SK-N-SH (cell line): ENCODE data around the gene SMARCA2. TPM values are rescaled to one million over a fixed set of nuclear protein-coding genes. Genes with fewer than 3 reads are reported as not detected.

Experiments
- CTCF ChIA-PET: fragments of 300-600, 350-600 bp; formaldehyde crosslinking; extraction: SDS; loops from one replicate; lab custom pipeline; 2021; lab: Yijun Ruan, JAX
- POLR2A ChIA-PET: fragments of 350-600 bp; sonication (Branson Sonifier 250); formaldehyde crosslinking; extraction: SDS; loops from one replicate; lab custom pipeline; 2020; ENCODE audit warnings: antibody characterized with exemption, inconsistent platforms; lab: Yijun Ruan, JAX
- DNase-seq: peaks from one replicate; pipeline ENCODE4 v3.0.0; 2012
- H2AFZ ChIP-seq: fragments of 200-600 bp; sonication (generic); 2 replicates; pipeline ENCODE4 v1.8.1; 2016; ENCODE audit warnings: antibody characterized with exemption, mild to moderate bottlenecking, low read depth
- H3F3A ChIP-seq: fragments of 200-600 bp; sonication (generic); replicated peaks from 2 replicates; pipeline ENCODE3; 2016; ENCODE audit warnings: antibody characterized with exemption, mild to moderate bottlenecking; ENCODE audit not compliant: insufficient read depth
- H3K27ac ChIP-seq, 2 experiments: fragments of 200-500 bp in 1 of 2; fragments of 200-600 bp in 1 of 2; sonication (Bioruptor generic) in 1 of 2; sonication (generic), shearing (Covaris generic) in 1 of 2; 2 replicates each; pipeline versions ENCODE4 v1.5.1 to v1.6.1; 2014 to 2016; ENCODE audit warnings: low read depth in 2 of 2, inconsistent platforms in 1 of 2, low read length in 1 of 2, mild to moderate bottlenecking in 1 of 2, mixed read lengths in 1 of 2
- H3K27me3 ChIP-seq: fragments of 200-600 bp; sonication (generic), shearing (Covaris generic); 2 replicates; pipeline ENCODE4 v1.6.1; 2016; ENCODE audit warnings: mixed run types; ENCODE audit not compliant: insufficient read depth
- H3K36me3 ChIP-seq, 2 experiments: fragments of 200-500 bp in 1 of 2; fragments of 200-600 bp in 1 of 2; sonication (Bioruptor generic) in 1 of 2; sonication (generic) in 1 of 2; replicated peaks in 1 of 2; 2 replicates each; pipeline versions ENCODE3 to v1.5.1; 2014 to 2016; ENCODE audit warnings: low read length in 1 of 2, mild to moderate bottlenecking in 1 of 2; ENCODE audit not compliant: insufficient read depth in 2 of 2, control insufficient read depth in 1 of 2
- H3K4me1 ChIP-seq, 2 experiments: fragments of 200-500 bp in 1 of 2; fragments of 200-600 bp in 1 of 2; sonication (Bioruptor generic) in 1 of 2; sonication (generic), shearing (Covaris generic) in 1 of 2; 2 replicates each; pipeline versions ENCODE4 v1.5.1 to v1.6.1; 2014 to 2016; ENCODE audit warnings: low read depth in 1 of 2, low read length in 1 of 2, mixed run types in 1 of 2; ENCODE audit not compliant: insufficient read depth in 2 of 2, control insufficient read depth in 1 of 2
- H3K4me2 ChIP-seq: fragments of 200-600 bp; sonication (generic), shearing (Covaris generic); 2 replicates; pipeline ENCODE4 v1.6.1; 2017; ENCODE audit warnings: mixed run types
- H3K4me3 ChIP-seq, 2 experiments: fragments of 200-500 bp in 1 of 2; fragments of 200-600 bp in 1 of 2; sonication (Bioruptor generic) in 1 of 2; sonication (generic), shearing (Covaris generic) in 1 of 2; 2 replicates each; pipeline versions ENCODE4 v1.5.1 to v1.8.1; 2014 to 2016; ENCODE audit warnings: low read depth in 2 of 2, inconsistent platforms in 1 of 2, low read length in 1 of 2, mild to moderate bottlenecking in 1 of 2, mixed read lengths in 1 of 2, moderate library complexity in 1 of 2
- H3K79me2 ChIP-seq: fragments of 200-600 bp; sonication (generic); 2 replicates; pipeline ENCODE4 v1.8.1; 2017; ENCODE audit warnings: mild to moderate bottlenecking; ENCODE audit not compliant: insufficient read depth
- H3K9ac ChIP-seq: fragments of 200-600 bp; sonication (generic); 2 replicates; pipeline ENCODE4 v1.6.1; 2017; ENCODE audit warnings: mixed run types
- H3K9me2 ChIP-seq: fragments of 200-600 bp; sonication (generic); 2 replicates; pipeline ENCODE4 v1.6.1; 2017; ENCODE audit warnings: mixed run types
- H3K9me3 ChIP-seq: fragments of 200-600 bp; sonication (generic); 2 replicates; pipeline ENCODE4 v1.6.1; 2017; ENCODE audit warnings: mixed run types, mild to moderate bottlenecking, moderate library complexity
- H4K20me1 ChIP-seq: fragments of 200-600 bp; sonication (generic); 2 replicates; pipeline ENCODE4 v1.6.1; 2017; ENCODE audit warnings: mild to moderate bottlenecking, mixed run types; ENCODE audit not compliant: insufficient read depth
- CHD2 ChIP-seq: fragments of 150-350 bp; IDR thresholded peaks from 2 replicates; pipeline ENCODE4 v1.6.1; 2018; ENCODE audit warnings: low read length; ENCODE audit not compliant: partially characterized antibody
- CTCF ChIP-seq: fragments of 200-600 bp; sonication (generic); IDR thresholded peaks from 2 replicates; pipeline ENCODE4 v1.6.1; 2017; ENCODE audit warnings: antibody characterized with exemption, mild to moderate bottlenecking, moderate library complexity
- ELF1 ChIP-seq: IDR thresholded peaks from 2 replicates; pipeline ENCODE4 v1.4.0; 2012
- FOSL2 ChIP-seq: IDR thresholded peaks from 2 replicates; pipeline ENCODE4 v1.4.0; 2012; ENCODE audit warnings: low read depth, mild to moderate bottlenecking, moderate library complexity, borderline replicate concordance
- FOXJ3 ChIP-seq: sonication (generic); formaldehyde crosslinking; IDR thresholded peaks from 2 replicates; pipeline ENCODE4 v1.5.1; 2020; ENCODE audit warnings: mild to moderate bottlenecking, missing genetic modification reagents
- FOXM1 ChIP-seq: IDR thresholded peaks from 2 replicates; pipeline ENCODE4 v1.4.0; 2012; ENCODE audit warnings: low read depth, mild to moderate bottlenecking
- GABPA ChIP-seq: IDR thresholded peaks from 2 replicates; pipeline ENCODE4 v1.4.0; 2012; ENCODE audit warnings: low read depth, mild to moderate bottlenecking
- MEF2A ChIP-seq: IDR thresholded peaks from 2 replicates; pipeline ENCODE4 v1.4.0; 2012; ENCODE audit warnings: low read depth, borderline replicate concordance
- MXI1 ChIP-seq: IDR thresholded peaks from 2 replicates; pipeline ENCODE4 v1.6.1; 2012; ENCODE audit warnings: mild to moderate bottlenecking, low read depth, low read length, improper control_type of control experiment
- NFIC ChIP-seq: IDR thresholded peaks from 2 replicates; pipeline ENCODE4 v1.4.0; 2012; ENCODE audit warnings: borderline replicate concordance
- REST ChIP-seq: IDR thresholded peaks from 2 replicates; pipeline ENCODE4 v1.6.1; 2012; ENCODE audit warnings: mild to moderate bottlenecking, low read depth, low read length, moderate library complexity
- RFX5 ChIP-seq: IDR thresholded peaks from 2 replicates; pipeline ENCODE4 v1.6.1; 2012; ENCODE audit warnings: mild to moderate bottlenecking, improper control_type of control experiment, low read length
- RXRA ChIP-seq: IDR thresholded peaks from 2 replicates; pipeline ENCODE4 v1.4.0; 2012; ENCODE audit warnings: low read depth, mild to moderate bottlenecking, borderline replicate concordance
- SIN3A ChIP-seq: IDR thresholded peaks from 2 replicates; pipeline ENCODE4 v1.6.1; 2012; ENCODE audit warnings: low read depth, mild to moderate bottlenecking, low read length, moderate library complexity, borderline replicate concordance
- TAF1 ChIP-seq: IDR thresholded peaks from 2 replicates; pipeline ENCODE4 v1.6.1; 2012; ENCODE audit warnings: low read depth, mild to moderate bottlenecking, low read length, moderate library complexity, borderline replicate concordance
- TEAD4 ChIP-seq: IDR thresholded peaks from 2 replicates; pipeline ENCODE4 v1.4.0; 2012; ENCODE audit warnings: mild to moderate bottlenecking, borderline replicate concordance; ENCODE audit not compliant: insufficient read depth
- WGBS: methylation state at CpG from one replicate; pipeline ENCODE4 v1.1.6; 2017; ENCODE audit warnings: low lambda C conversion rate; 5-methylcytosine and 5-hydroxymethylcytosine counted together
- polyA plus RNA-seq, 3 experiments: library from polyadenylated mRNA; depleted of rRNA; stranded (reverse); fragments of >200 nt; gene quantifications; 2 replicates each; pipeline ENCODE4 v1.2.3, GENCODE V29; 2012
- TF ChIP-seq, protein P1 (sequence below): IDR thresholded peaks from 2 replicates; pipeline ENCODE4 v1.4.0; 2012; ENCODE audit warnings: low read depth
- TF ChIP-seq, protein P2 (sequence below): IDR thresholded peaks from 2 replicates; pipeline ENCODE4 v1.4.0; 2012; ENCODE audit warnings: low read depth, borderline replicate concordance
- TF ChIP-seq, protein P3 (sequence below): IDR thresholded peaks from 2 replicates; pipeline ENCODE4 v1.4.0; 2012; ENCODE audit warnings: low read depth, borderline replicate concordance

The SMARCA2 gene
- polyA plus RNA-seq, 1 of the 3 experiments (the other 2 are of a cell fraction): 17.4 TPM

DNA sequence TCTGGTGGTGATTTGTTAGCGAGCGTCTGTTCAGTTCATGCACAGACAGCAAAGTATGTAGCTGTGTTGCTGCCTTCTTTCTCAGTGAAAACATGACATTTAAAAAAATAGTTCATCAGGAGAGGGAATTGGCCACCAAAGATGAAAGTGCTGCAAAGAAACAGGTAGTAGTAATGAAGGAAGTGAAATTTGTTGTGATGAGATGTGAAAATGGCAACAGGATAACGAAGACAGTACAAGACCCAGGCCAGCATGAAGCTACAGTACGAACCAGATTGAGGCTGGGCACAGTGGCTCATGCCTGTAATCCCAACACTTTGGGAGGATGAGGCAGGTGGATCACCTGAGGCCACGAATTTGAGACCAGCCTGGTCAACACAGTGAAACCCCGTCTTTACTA is 136.0 kb downstream of the SMARCA2 start:
- Histone ChIP-seq H3F3A (no peaks in the 10 kb centered on the region), H3K4me2 (no peak overlapping the region), H3K4me3 (no peak overlapping the region), H3K27ac (no peak overlapping the region), H3K9ac (no peak overlapping the region), H3K9me2 (no peaks in the 10 kb centered on the region), H3K79me2 (no peaks in the 10 kb centered on the region), H3K36me3 (no peaks in the 10 kb centered on the region), H3K9me3 (no peaks in the 10 kb centered on the region), H3K4me1 (no peaks in the 10 kb centered on the region)
- DNase-seq: no peak
- ChIA-PET CTCF (no interaction called here), POLR2A (no interaction called here)
- WGBS: 80% methylated on average over 6 of the region's 6 CpGs
- TF ChIP-seq ELF1 (no peak), RFX5 (no peak), MXI1 (no peak), SIN3A (no peak), TAF1 (no peak)
- TF ChIP-seq, all 33 proteins: peak for 0
- H3K27me3 ChIP-seq: no peaks in the 10 kb centered on the region
- H4K20me1 ChIP-seq: no peaks in the 10 kb centered on the region
- H2AFZ ChIP-seq: no peak overlapping the region

DNA sequence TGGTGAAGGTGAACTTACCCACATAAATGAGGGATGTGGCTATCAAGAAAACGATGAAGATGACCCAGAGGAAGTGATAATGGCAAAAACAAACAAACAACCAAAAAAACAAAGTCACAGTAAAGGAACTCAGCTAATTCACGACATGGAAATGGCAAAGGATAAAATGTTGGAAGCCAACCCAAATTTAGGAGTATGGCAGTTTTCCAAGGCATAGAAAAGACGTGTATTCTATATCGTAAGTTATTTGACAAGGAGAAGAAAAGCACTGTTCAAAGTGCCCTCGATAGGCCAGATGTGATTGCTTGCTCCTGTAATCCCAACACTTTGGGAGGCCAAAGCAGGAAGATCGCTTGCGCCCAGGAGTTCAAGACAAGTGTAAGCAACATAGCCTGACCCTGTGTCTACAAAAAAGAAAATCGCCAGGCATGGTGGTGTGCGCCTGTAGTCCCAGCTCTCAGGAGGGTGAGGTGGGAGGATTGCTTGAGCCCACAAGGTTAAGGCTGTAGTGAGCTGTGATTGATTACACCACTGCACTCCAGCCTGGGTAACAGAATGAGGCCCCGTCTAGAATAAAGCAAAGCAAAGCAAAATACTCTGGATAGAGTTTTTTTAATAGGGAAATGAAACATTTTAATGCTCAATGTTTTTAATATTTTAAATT is 138.0 kb downstream of the SMARCA2 start:
- no peak overlapping the region for H3K4me3 ChIP-seq
- peaks cover 6% of the 10 kb centered on the region; the same call in 1 of the 2 replicates for H3K79me2 ChIP-seq
- H3K9ac ChIP-seq: no peak overlapping the region
- no peak overlapping the region for H3K4me2 ChIP-seq
- H3K9me2 ChIP-seq: no peaks in the 10 kb centered on the region
- no peaks in the 10 kb centered on the region for H3K27me3 ChIP-seq
- H3K4me1 ChIP-seq: peaks cover 6 to 13% of the 10 kb centered on the region in 2 experiments; a peak in 2 of 4 replicates
- CTCF ChIA-PET: interaction anchor here (1.3 kb wide), 1 partner anchor 28 kb away, joined by 3 read pairs; no protein-coding TSS in a partner anchor
- WGBS: 92% methylated on average over 9 of the region's 10 CpGs
- no peak for DNase-seq
- H3K36me3 ChIP-seq: no peaks in the 10 kb centered on the region
- POLR2A ChIA-PET: no interaction called here
- H3F3A ChIP-seq: no peaks in the 10 kb centered on the region
- no peaks in the 10 kb centered on the region for H3K9me3 ChIP-seq
- H4K20me1 ChIP-seq: no peaks in the 10 kb centered on the region
- no peak overlapping the region for H3K27ac ChIP-seq
- H2AFZ ChIP-seq: no peak overlapping the region
- no peak for TF ChIP-seq RXRA
- TF ChIP-seq, protein P1, sequence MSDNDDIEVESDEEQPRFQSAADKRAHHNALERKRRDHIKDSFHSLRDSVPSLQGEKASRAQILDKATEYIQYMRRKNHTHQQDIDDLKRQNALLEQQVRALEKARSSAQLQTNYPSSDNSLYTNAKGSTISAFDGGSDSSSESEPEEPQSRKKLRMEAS: no peak
- no peak for TF ChIP-seq MXI1
- TF ChIP-seq MEF2A: no peak
- TF ChIP-seq GABPA: no peak
- TF ChIP-seq NFIC: no peak
- TF ChIP-seq CTCF: no peak
- TF ChIP-seq TEAD4: no peak
- TF ChIP-seq FOSL2: no peak
- TF ChIP-seq FOXJ3: no peak
- no peak for TF ChIP-seq CHD2
- TF ChIP-seq, protein P2, sequence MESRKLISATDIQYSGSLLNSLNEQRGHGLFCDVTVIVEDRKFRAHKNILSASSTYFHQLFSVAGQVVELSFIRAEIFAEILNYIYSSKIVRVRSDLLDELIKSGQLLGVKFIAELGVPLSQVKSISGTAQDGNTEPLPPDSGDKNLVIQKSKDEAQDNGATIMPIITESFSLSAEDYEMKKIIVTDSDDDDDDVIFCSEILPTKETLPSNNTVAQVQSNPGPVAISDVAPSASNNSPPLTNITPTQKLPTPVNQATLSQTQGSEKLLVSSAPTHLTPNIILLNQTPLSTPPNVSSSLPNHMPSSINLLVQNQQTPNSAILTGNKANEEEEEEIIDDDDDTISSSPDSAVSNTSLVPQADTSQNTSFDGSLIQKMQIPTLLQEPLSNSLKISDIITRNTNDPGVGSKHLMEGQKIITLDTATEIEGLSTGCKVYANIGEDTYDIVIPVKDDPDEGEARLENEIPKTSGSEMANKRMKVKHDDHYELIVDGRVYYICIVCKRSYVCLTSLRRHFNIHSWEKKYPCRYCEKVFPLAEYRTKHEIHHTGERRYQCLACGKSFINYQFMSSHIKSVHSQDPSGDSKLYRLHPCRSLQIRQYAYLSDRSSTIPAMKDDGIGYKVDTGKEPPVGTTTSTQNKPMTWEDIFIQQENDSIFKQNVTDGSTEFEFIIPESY: no peak
- no peak for TF ChIP-seq REST
- no peak for TF ChIP-seq FOXM1
- TF ChIP-seq, protein P3, sequence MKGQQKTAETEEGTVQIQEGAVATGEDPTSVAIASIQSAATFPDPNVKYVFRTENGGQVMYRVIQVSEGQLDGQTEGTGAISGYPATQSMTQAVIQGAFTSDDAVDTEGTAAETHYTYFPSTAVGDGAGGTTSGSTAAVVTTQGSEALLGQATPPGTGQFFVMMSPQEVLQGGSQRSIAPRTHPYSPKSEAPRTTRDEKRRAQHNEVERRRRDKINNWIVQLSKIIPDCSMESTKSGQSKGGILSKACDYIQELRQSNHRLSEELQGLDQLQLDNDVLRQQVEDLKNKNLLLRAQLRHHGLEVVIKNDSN: no peak
- no peak for TF ChIP-seq SIN3A
- TF ChIP-seq ELF1: no peak
